ENCODE data around the gene ZEB2. TPM values are rescaled to one million over a fixed set of nuclear protein-coding genes. Genes with fewer than 3 reads are reported as not detected.

ZEB2 gene
- total and polyA plus RNA-seq, 12 donors: 29.0 to 226 (median 142) TPM

DNA sequence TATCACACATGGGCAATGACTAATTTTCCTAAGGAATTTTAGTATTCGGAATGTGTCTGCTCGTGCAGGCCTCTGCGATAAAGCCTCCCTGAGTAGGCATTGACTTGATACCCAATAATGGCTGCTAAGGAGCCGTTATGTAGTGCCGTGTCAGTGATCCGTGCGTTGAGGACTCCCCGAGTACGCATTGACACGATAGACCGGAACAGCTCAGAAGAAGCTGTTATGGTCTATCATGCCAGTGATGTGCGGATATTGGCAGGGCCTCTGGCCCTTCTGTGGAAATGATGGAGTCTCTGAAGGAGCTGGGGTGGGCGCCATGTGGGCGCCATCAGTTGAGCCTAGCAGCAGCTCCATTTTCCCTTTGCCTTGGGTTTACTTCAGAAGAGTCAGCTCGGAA, 29.1 kb downstream of the ZEB2 start:
- TF ChIP-seq POLR2A (IDR thresholded peaks at IDR 0.05): no peak
- TF ChIP-seq, protein P1, sequence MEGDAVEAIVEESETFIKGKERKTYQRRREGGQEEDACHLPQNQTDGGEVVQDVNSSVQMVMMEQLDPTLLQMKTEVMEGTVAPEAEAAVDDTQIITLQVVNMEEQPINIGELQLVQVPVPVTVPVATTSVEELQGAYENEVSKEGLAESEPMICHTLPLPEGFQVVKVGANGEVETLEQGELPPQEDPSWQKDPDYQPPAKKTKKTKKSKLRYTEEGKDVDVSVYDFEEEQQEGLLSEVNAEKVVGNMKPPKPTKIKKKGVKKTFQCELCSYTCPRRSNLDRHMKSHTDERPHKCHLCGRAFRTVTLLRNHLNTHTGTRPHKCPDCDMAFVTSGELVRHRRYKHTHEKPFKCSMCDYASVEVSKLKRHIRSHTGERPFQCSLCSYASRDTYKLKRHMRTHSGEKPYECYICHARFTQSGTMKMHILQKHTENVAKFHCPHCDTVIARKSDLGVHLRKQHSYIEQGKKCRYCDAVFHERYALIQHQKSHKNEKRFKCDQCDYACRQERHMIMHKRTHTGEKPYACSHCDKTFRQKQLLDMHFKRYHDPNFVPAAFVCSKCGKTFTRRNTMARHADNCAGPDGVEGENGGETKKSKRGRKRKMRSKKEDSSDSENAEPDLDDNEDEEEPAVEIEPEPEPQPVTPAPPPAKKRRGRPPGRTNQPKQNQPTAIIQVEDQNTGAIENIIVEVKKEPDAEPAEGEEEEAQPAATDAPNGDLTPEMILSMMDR (IDR thresholded peaks at IDR 0.05): no peak
- Histone ChIP-seq H3K36me3 (replicated peaks in 1 of 2) (no peaks in the 10 kb centered on the region), H3K4me1 (replicated peaks in 1 of 2) (peaks cover 18 to 46% of the 10 kb centered on the region in 2 donors), H3K27me3 (no peaks in the 10 kb centered on the region), H3K9me3 (replicated peaks in 1 of 3) (no peaks in the 10 kb centered on the region), H3K27ac (no peak overlapping the region), H3K4me3 (no peak overlapping the region)
- 95 to 97% (median 95%) methylated on average over 15 of the region's 15 CpGs for WGBS, 4 donors
- no peak for DNase-seq
- intact Hi-C loops (cut with DNase I): no loop called here

DNA sequence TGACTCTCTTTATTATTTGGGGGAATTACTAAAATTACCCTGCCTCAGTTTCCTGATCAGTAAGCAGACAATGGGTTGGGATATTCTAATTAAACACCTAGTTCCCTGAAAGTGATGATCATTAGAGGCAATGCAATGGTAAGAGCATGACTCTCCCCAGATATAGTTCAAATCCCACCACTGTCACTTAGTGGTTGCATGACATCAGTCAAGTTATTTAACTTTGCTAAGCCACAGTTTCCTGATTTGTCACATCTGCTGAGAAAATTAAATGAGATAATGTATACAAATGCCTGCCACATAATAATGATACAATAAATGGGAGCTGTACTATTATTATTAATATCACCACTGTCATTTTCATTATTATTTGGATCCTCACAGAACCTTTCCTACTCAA, 29.9 kb downstream of the ZEB2 start:
- TF ChIP-seq POLR2A (IDR thresholded peaks at IDR 0.05): no peak
- TF ChIP-seq, protein P1 (IDR thresholded peaks at IDR 0.05): no peak
- H3K9me3 ChIP-seq (replicated peaks in 1 of 3): no peaks in the 10 kb centered on the region
- intact Hi-C loops (cut with DNase I): no loop called here
- no peak overlapping the region for H3K27ac ChIP-seq
- H3K36me3 ChIP-seq (replicated peaks in 1 of 2): no peaks in the 10 kb centered on the region
- peaks cover 10 to 43% of the 10 kb centered on the region in 2 donors for H3K4me1 ChIP-seq (replicated peaks in 1 of 2)
- H3K27me3 ChIP-seq: no peaks in the 10 kb centered on the region
- no peak overlapping the region for H3K4me3 ChIP-seq
- DNase-seq: no peak

DNA sequence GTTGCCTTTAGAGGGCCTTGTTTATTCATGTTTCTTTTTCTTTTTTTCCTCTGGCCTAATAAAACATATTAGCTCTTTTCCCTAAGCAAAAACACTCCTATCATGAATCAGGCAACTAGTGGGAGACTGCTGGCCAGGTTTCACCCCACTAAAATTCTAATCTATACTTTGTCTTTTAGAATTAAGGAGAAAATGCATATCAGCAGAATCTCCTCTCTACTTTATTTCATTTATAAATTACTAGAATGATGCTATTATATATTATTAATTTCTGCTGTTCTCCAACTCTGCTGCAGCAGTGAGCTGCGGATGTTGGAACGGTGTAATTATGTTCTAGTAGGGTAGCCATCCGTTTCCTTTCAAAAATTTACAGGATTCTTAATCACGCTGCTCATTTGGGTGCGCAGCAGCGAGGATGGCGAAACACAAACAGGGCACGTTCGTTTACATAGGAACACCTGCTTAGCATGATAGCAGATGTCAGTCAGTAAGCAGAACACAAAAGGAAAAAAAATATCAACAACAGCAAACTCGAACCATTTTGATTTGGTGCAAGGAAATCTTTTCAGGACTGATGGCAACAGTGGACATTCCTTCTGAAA, 30.5 kb downstream of the ZEB2 start:
- H3K4me1 ChIP-seq (replicated peaks in 1 of 2): peaks cover 8 to 43% of the 10 kb centered on the region in 2 donors
- H3K4me3 ChIP-seq: no peak overlapping the region
- DNase-seq: no peak
- H3K9me3 ChIP-seq (replicated peaks in 1 of 3): no peaks in the 10 kb centered on the region
- intact Hi-C loops (cut with DNase I): no loop called here
- no peak overlapping the region for H3K27ac ChIP-seq
- 72 to 85% (median 82%) methylated on average over 10 of the region's 10 CpGs for WGBS, 4 donors
- no peaks in the 10 kb centered on the region for H3K36me3 ChIP-seq (replicated peaks in 1 of 2)
- no peaks in the 10 kb centered on the region for H3K27me3 ChIP-seq
- no peak for TF ChIP-seq POLR2A (IDR thresholded peaks at IDR 0.05)
- TF ChIP-seq, protein P1 (IDR thresholded peaks at IDR 0.05): no peak

DNA sequence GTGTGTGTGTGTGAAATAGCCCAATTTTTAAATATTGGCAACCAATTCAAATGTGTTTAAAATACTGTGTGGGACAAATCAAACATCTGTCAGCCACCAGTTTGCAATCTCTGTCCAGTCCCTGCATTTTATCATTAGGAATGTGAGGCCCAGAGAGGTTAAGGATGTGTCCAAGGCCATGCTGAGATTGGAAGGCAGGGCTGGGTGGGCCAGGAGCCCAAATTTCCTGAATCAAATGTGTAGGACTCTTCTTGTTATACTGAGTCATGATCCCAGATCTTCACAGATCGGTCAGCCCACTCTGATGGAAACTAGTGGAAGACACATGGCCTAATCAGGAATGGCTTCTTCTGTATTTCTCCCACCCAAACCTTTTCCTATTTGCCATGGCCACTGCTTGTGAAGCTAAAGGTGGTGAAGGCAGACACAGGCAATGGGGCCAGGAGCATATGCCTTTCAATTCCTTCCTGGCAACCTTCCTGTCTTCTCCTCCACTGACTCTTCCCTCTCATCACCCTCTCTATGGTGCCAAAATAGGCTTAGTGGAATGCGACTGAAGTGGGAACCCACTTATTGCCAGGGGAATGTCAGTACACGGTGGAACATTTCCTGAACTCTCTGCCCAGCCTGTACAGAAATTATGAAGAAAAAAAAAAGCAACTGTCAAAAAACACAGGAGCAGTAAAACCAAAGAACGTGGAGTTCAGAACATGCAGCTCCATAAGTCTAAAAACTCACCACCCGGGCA, 35.5 kb downstream of the ZEB2 start:
- Histone ChIP-seq H3K27me3 (no peaks in the 10 kb centered on the region), H3K4me1 (replicated peaks in 1 of 2) (peaks cover 39 to 79% of the 10 kb centered on the region in 2 donors), H3K36me3 (replicated peaks in 1 of 2) (no peaks in the 10 kb centered on the region), H3K27ac (peak overlapping the region in 3 of 5 donors; percentile 6 to 20 (median 13)), H3K4me3 (no peak overlapping the region), H3K9me3 (replicated peaks in 1 of 3) (no peaks in the 10 kb centered on the region)
- TF ChIP-seq, protein P1 (IDR thresholded peaks at IDR 0.05): no peak
- no peak for TF ChIP-seq POLR2A (IDR thresholded peaks at IDR 0.05)
- peak in 4 of 7 donors; percentile 31 to 73 (median 58) for DNase-seq
- intact Hi-C loops (cut with DNase I): no loop called here
- 66 to 81% (median 78%) methylated on average over 5 of the region's 5 CpGs for WGBS, 4 donors

All from adrenal gland (tissue), 12 donors.